GM18519 (cell line): ENCODE data around the gene C11orf91.

Source experiments
- ATAC-seq: cut with Tn5 transposase; IDR thresholded peaks from one replicate; pipeline ENCODE4 v1.9.1; 2021; ENCODE audit warnings: mild to moderate bottlenecking, moderate library complexity; ENCODE audit not compliant: unreplicated experiment, low FRiP score

The C11orf91 gene

GRCh38 chr11:33654594-33654993 lies 46.0 kb downstream of the C11orf91 start:
- ATAC-seq: no peak

DNA sequence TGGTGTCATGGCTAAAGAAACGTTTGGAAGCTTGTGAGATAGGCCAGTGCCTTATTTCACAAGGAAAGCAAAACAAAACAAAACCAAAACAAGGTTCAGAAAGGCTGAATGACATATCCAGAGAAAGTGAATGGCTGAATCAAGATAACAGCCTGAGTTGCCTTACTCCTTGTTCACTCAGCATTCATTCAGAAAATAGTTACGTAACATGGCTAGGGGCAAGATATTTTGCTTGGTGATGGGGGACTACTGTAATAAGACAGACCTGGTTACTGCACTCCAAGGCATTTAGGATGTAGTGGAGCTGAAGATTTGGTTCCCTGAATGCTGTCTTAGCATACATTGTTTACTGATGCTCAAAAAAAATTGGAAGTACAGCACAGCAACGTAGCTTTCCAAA lies 47.7 kb downstream of the C11orf91 start:
- no peak for ATAC-seq

- ATAC-seq: no peak
These were observed 48.2 kb downstream of the C11orf91 start for GRCh38 chr11:33652431-33652830.

DNA sequence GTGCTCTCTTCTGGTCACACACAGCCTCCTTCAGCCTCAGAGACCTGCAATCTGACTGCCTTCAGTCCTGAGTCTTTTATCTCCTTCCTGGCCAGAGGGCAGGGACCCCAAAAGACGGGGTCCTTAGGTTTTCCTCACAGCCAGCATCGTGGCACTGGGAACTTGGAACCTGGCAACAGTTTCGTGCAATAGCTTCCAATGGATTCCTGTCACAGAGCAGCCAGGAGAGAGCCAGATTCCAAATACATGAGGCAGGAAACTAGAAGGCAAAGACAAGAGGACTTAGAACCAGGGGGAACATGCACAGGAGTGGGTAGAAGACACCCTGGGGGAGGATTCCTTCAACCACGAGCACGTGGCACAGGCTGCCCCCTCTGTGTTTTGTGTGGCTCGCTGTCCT lies 48.6 kb downstream of the C11orf91 start:
- no peak for ATAC-seq

- ATAC-seq: no peak
These were observed 49.1 kb downstream of the C11orf91 start for GRCh38 chr11:33651555-33651954.

DNA sequence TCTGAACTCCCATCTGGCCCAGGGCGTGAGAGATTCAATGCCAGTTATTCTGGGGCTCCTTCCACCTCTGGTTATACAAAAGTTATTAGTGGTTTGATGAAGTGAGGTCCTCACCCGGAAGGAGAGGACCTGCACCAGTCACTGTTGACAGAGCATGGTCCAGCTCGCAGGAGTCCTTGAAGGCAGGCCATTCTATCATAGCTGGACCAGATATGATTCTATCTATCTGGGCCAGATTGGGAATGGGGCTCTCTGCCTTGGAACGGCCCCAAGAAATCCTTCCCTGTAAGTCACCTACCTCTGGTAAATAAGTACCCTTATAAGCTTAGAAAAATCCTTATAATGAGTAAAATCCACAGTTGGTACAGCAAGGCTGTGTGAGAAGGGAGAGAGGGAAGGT lies 50.7 kb downstream of the C11orf91 start:
- no peak for ATAC-seq
